ENCODE data around the gene FAM174B. TPM values are rescaled to one million over a fixed set of nuclear protein-coding genes. Genes with fewer than 3 reads are reported as not detected.

The FAM174B gene
- total RNA-seq, 2 experiments from 2014 or later: 3.4 to 3.6 TPM

GRCh38 chr15:92636908-92637481 is 18.6 kb downstream of the FAM174B start:
- ATAC-seq (ENCODE audit: poor library complexity): no peak
- Mint-ChIP-seq H3K36me3 (ENCODE audit: low read depth) (peaks cover 5% of the 10 kb centered on the region), H3K27me3 (no peaks in the 10 kb centered on the region), H3K4me3 (no peak overlapping the region), H3K27ac (no peak overlapping the region), H3K9me3 (peaks cover 6% of the 10 kb centered on the region), H3K4me1 (ENCODE audit: low read depth) (peaks cover 6% of the 10 kb centered on the region)
- Histone ChIP-seq H3K27me3 (ENCODE audit: control insufficient read depth in 1 of 2, insufficient read depth in 2 of 2, low read length in 2 of 2) (no peaks in the 10 kb centered on the region), H3K36me3 (ENCODE audit: insufficient read depth, low read length) (no peaks in the 10 kb centered on the region), H3K27ac (ENCODE audit: low read depth in 1 of 2, low read length in 2 of 2) (no peak overlapping the region), H3K4me3 (ENCODE audit: low read length) (no peak overlapping the region), H3K4me1 (ENCODE audit: insufficient read depth, low read length) (no peaks in the 10 kb centered on the region), H3K9me3 (ENCODE audit: control insufficient read depth in 1 of 2, insufficient read depth in 1 of 2, low read length in 2 of 2) (peaks cover 0 to 6% of the 10 kb centered on the region in 2 experiments)
- no peak for TF ChIP-seq CTCF (IDR thresholded peaks at IDR 0.05)
- ChIA-PET CTCF (no interaction called here), POLR2A (no interaction called here)
- intact Hi-C loops (cut with DNase I, micrococcal nuclease): no loop called here
- no peak for DNase-seq

- no peaks in the 10 kb centered on the region for H3K27me3 ChIP-seq (ENCODE audit: control insufficient read depth in 1 of 2, insufficient read depth in 2 of 2, low read length in 2 of 2)
- peaks cover 0 to 11% of the 10 kb centered on the region in 2 experiments for H3K9me3 ChIP-seq (ENCODE audit: control insufficient read depth in 1 of 2, insufficient read depth in 1 of 2, low read length in 2 of 2)
- peaks cover 6% of the 10 kb centered on the region for H3K4me1 Mint-ChIP-seq (ENCODE audit: low read depth)
- H3K27ac ChIP-seq (ENCODE audit: low read depth in 1 of 2, low read length in 2 of 2): no peak overlapping the region
- POLR2A ChIA-PET: no interaction called here
- CTCF ChIA-PET: no interaction called here
- H3K9me3 Mint-ChIP-seq: peaks cover 6% of the 10 kb centered on the region
- peaks cover 5% of the 10 kb centered on the region for H3K36me3 Mint-ChIP-seq (ENCODE audit: low read depth)
- no peaks in the 10 kb centered on the region for H3K4me1 ChIP-seq (ENCODE audit: insufficient read depth, low read length)
- intact Hi-C loops (cut with DNase I, micrococcal nuclease): no loop called here
- no peak overlapping the region for H3K4me3 ChIP-seq (ENCODE audit: low read length)
- no peaks in the 10 kb centered on the region for H3K36me3 ChIP-seq (ENCODE audit: insufficient read depth, low read length)
- no peak overlapping the region for H3K27ac Mint-ChIP-seq
- ATAC-seq (ENCODE audit: poor library complexity) (no peak), DNase-seq (no peak)
- TF ChIP-seq CTCF (IDR thresholded peaks at IDR 0.05): no peak
- no peaks in the 10 kb centered on the region for H3K27me3 Mint-ChIP-seq
- H3K4me3 Mint-ChIP-seq: no peak overlapping the region
These were observed 19.1 kb downstream of the FAM174B start for GRCh38 chr15:92636401-92636907.

GRCh38 chr15:92634671-92635201 is 20.8 kb downstream of the FAM174B start:
- Histone ChIP-seq H3K27ac (ENCODE audit: low read depth in 1 of 2, low read length in 2 of 2) (no peak overlapping the region), H3K27me3 (ENCODE audit: control insufficient read depth in 1 of 2, insufficient read depth in 2 of 2, low read length in 2 of 2) (no peaks in the 10 kb centered on the region), H3K4me3 (ENCODE audit: low read length) (no peak overlapping the region), H3K36me3 (ENCODE audit: insufficient read depth, low read length) (no peaks in the 10 kb centered on the region), H3K4me1 (ENCODE audit: insufficient read depth, low read length) (no peaks in the 10 kb centered on the region), H3K9me3 (ENCODE audit: control insufficient read depth in 1 of 2, insufficient read depth in 1 of 2, low read length in 2 of 2) (peaks cover 0 to 12% of the 10 kb centered on the region in 2 experiments)
- TF ChIP-seq CTCF (IDR thresholded peaks at IDR 0.05): no peak
- H3K9me3 Mint-ChIP-seq: peaks cover 2% of the 10 kb centered on the region
- ATAC-seq (ENCODE audit: poor library complexity) (no peak), DNase-seq (no peak)
- no peak overlapping the region for H3K27ac Mint-ChIP-seq
- no peaks in the 10 kb centered on the region for H3K27me3 Mint-ChIP-seq
- H3K4me3 Mint-ChIP-seq: no peak overlapping the region
- H3K4me1 Mint-ChIP-seq (ENCODE audit: low read depth): peaks cover 6% of the 10 kb centered on the region
- intact Hi-C loops (cut with DNase I, micrococcal nuclease): no loop called here
- ChIA-PET POLR2A (no interaction called here), CTCF (no interaction called here)
- peaks cover 5% of the 10 kb centered on the region for H3K36me3 Mint-ChIP-seq (ENCODE audit: low read depth)

Data from CD4-positive, alpha-beta T cell (primary cell).